IMR-90 (cell line): ENCODE measurements around the gene EMCN. TPM values are rescaled to one million over a fixed set of nuclear protein-coding genes. Genes with fewer than 3 reads are reported as not detected.
A peak's percentile ranks its signal among the peaks of the same experiment; 100 is the strongest.

ENCODE experiments used
- ATAC-seq: fragments of 200-7000 bp; cut with Tn5 transposase; 2 replicates; pipeline ENCODE4 v1.9.1; 2020; ENCODE audit warnings: low read depth, mild to moderate bottlenecking, moderate library complexity
- BruUV-seq: library from RNA; stranded (reverse); fragments of 400-500 nt; replicated peaks from 2 replicates; lab custom pipeline; 2021; lab: Mats Ljungman, UMichigan
- CTCF ChIA-PET: fragments of 300-600 bp; formaldehyde crosslinking; extraction: SDS; loops from one replicate; lab custom pipeline; 2021; ENCODE audit warnings: antibody characterized with exemption; lab: Yijun Ruan, JAX
- POLR2A ChIA-PET: fragments of 300-600 bp; sonication (Branson Sonifier 250); formaldehyde crosslinking; loops from one replicate; lab custom pipeline; 2022; ENCODE audit warnings: antibody characterized with exemption; ENCODE audit not compliant: unreplicated experiment; lab: Charles Lee
- DNase-seq: peaks from one replicate; pipeline ENCODE4 v3.0.0; 2013
- H2AFZ ChIP-seq: replicated peaks from 2 replicates; pipeline ENCODE3; 2013; ENCODE audit warnings: low read length, mild to moderate bottlenecking; ENCODE audit not compliant: poor library complexity
- H2AK5ac ChIP-seq: 2 replicates; pipeline ENCODE4 v1.6.1; 2013; ENCODE audit warnings: low read depth, low read length, inconsistent platforms
- H2AK9ac ChIP-seq: replicated peaks from 2 replicates; pipeline ENCODE3; 2013; ENCODE audit warnings: mild to moderate bottlenecking, low read depth, low read length, moderate library complexity; ENCODE audit not compliant: poor library complexity
- H2BK120ac ChIP-seq: 2 replicates; pipeline ENCODE4 v1.6.1; 2013; ENCODE audit warnings: low read depth, low read length, inconsistent platforms
- H2BK15ac ChIP-seq: 3 replicates; pipeline ENCODE4 v1.6.1; 2013; ENCODE audit warnings: low read depth, low read length, inconsistent platforms
- H2BK20ac ChIP-seq: 2 replicates; pipeline ENCODE4 v1.6.1; 2013; ENCODE audit warnings: low read depth, mild to moderate bottlenecking, inconsistent platforms, low read length, moderate library complexity
- H2BK5ac ChIP-seq: 2 replicates; pipeline ENCODE4 v1.6.1; 2013; ENCODE audit warnings: mild to moderate bottlenecking, low read depth, low read length, inconsistent platforms; ENCODE audit not compliant: poor library complexity, severe bottlenecking
- H3K14ac ChIP-seq: replicated peaks from 2 replicates; pipeline ENCODE4 v1.6.1; 2013; ENCODE audit warnings: low read depth, low read length, inconsistent platforms
- H3K18ac ChIP-seq: 2 replicates; pipeline ENCODE4 v1.6.1; 2013; ENCODE audit warnings: low read depth, low read length, control low read depth
- H3K23ac ChIP-seq: 2 replicates; pipeline ENCODE4 v1.6.1; 2013; ENCODE audit warnings: low read depth, low read length, inconsistent platforms
- H3K27ac ChIP-seq: 2 replicates; pipeline ENCODE4 v1.5.1; 2013; ENCODE audit warnings: mild to moderate bottlenecking, control low read depth, low read length; ENCODE audit not compliant: insufficient read depth
- H3K27me3 ChIP-seq: 2 replicates; pipeline ENCODE4 v1.6.1; 2013; ENCODE audit warnings: low read length; ENCODE audit not compliant: control insufficient read depth, insufficient read depth
- H3K36me3 ChIP-seq: 2 replicates; pipeline ENCODE4 v1.6.1; 2013; ENCODE audit warnings: low read length, mixed read lengths; ENCODE audit not compliant: control insufficient read depth, insufficient read depth
- H3K4ac ChIP-seq: 2 replicates; pipeline ENCODE4 v1.6.1; 2013; ENCODE audit warnings: low read depth, low read length, inconsistent platforms
- H3K4me1 ChIP-seq: 2 replicates; pipeline ENCODE4 v1.6.1; 2013; ENCODE audit warnings: low read length, mixed read lengths; ENCODE audit not compliant: control insufficient read depth, insufficient read depth
- H3K4me2 ChIP-seq: 2 replicates; pipeline ENCODE4 v1.6.1; 2013; ENCODE audit warnings: low read depth, mild to moderate bottlenecking, control low read depth, low read length, moderate library complexity
- H3K4me3 ChIP-seq: 2 replicates; pipeline ENCODE4 v1.5.1; 2013; ENCODE audit warnings: low read depth, mild to moderate bottlenecking, control low read depth, low read length, moderate library complexity; ENCODE audit not compliant: insufficient read depth
- H3K56ac ChIP-seq: 2 replicates; pipeline ENCODE4 v1.6.1; 2013; ENCODE audit warnings: low read length, inconsistent platforms; ENCODE audit not compliant: insufficient read depth; ENCODE audit errors: extremely low read depth
- H3K79me1 ChIP-seq, 2 experiments: 2 replicates each; pipeline ENCODE4 v1.6.1; 2013; ENCODE audit warnings: low read length in 2 of 2, inconsistent platforms in 1 of 2, low read depth in 1 of 2
- H3K9ac ChIP-seq: 2 replicates; pipeline ENCODE4 v1.6.1; 2013; ENCODE audit warnings: low read depth, low read length, control low read depth
- H3K9me1 ChIP-seq: 2 replicates; pipeline ENCODE4 v1.6.1; 2013; ENCODE audit warnings: low read length, inconsistent platforms; ENCODE audit not compliant: insufficient read depth
- H3K9me3 ChIP-seq: 2 replicates; pipeline ENCODE4 v1.6.1; 2013; ENCODE audit warnings: low read length; ENCODE audit not compliant: control insufficient read depth, insufficient read depth
- H4K20me1 ChIP-seq: 2 replicates; pipeline ENCODE4 v1.6.1; 2013; ENCODE audit warnings: low read length, inconsistent platforms; ENCODE audit not compliant: insufficient read depth
- H4K5ac ChIP-seq: 2 replicates; pipeline ENCODE4 v1.6.1; 2013; ENCODE audit warnings: mild to moderate bottlenecking, low read depth, low read length, control low read depth
- H4K8ac ChIP-seq, 2 experiments: 2 replicates each; pipeline ENCODE4 v1.6.1; 2013; ENCODE audit warnings: low read depth in 2 of 2, low read length in 2 of 2, control low read depth in 1 of 2, inconsistent platforms in 1 of 2
- H4K91ac ChIP-seq: 2 replicates; pipeline ENCODE4 v1.6.1; 2013; ENCODE audit warnings: low read depth, low read length, inconsistent platforms; ENCODE audit not compliant: insufficient read depth
- CEBPB ChIP-seq: IDR thresholded peaks from 2 replicates; pipeline ENCODE4 v1.6.1; 2012; ENCODE audit warnings: low read depth, low read length, improper control_type of control experiment
- FOS ChIP-seq: fragments of 150-350 bp; IDR thresholded peaks from 2 replicates; pipeline ENCODE4 v1.6.1; 2016; ENCODE audit warnings: low read depth, low read length
- WGBS, 2 experiments: methylation state at CpG; one replicate each; pipeline versions ENCODE4 v1.1.5 to v1.1.7; 2013; ENCODE audit warnings: missing lambda C conversion rate in 2 of 2; ENCODE audit not compliant: insufficient read length in 1 of 2; ENCODE audit errors: extremely low coverage in 2 of 2; 5-methylcytosine and 5-hydroxymethylcytosine counted together
- dilution Hi-C: fragments of 300-500 bp; cut with HindIII; formaldehyde crosslinking; loops from one replicate; pipeline ENCODE4 v1.14.3; 2018; ENCODE audit warnings: low sequenced_read_pairs; ENCODE audit not compliant: unreplicated experiment
- in situ Hi-C: fragments of 300-500 bp; cut with MboI; formaldehyde crosslinking; loops from 3 replicates; pipeline ENCODE4 v1.14.3; 2019; ENCODE audit warnings: low sequenced_read_pairs, inconsistent platforms, mixed read lengths
- intact Hi-C: fragments of 100-400 bp; cut with micrococcal nuclease; formaldehyde crosslinking; loops from 2 replicates; pipeline ENCODE4 v1.10.0; 2022
- polyA plus RNA-seq, 3 experiments: library from polyadenylated mRNA; depleted of rRNA; stranded (reverse); fragments of >200 nt; gene quantifications; 2 replicates each; pipeline ENCODE4 v1.2.3, GENCODE V29; 2012; ENCODE audit warnings: low replicate concordance in 1 of 3
- total RNA-seq: library from RNA; depleted of rRNA; stranded (reverse); fragments of >200 nt; gene quantifications from 2 replicates; pipeline ENCODE4 v1.2.3, GENCODE V29; 2012

The EMCN gene
- total and polyA plus RNA-seq, 2 of the 4 experiments (the other 2 are of a cell fraction) = not detected

GRCh38 chr4:100362366-100362765 lies 155.5 kb downstream of the EMCN start:
- peak; percentile 38 for ATAC-seq
- H4K91ac ChIP-seq = no peak overlapping the region
- no peak overlapping the region for H3K14ac ChIP-seq
- H3K9me1 ChIP-seq = no peaks in the 10 kb centered on the region
- no peak overlapping the region for H3K9ac ChIP-seq
- ChIA-PET POLR2A (no interaction called here), CTCF (no interaction called here)
- dilution Hi-C loops = no loop called here
- no peaks in the 10 kb centered on the region for H3K79me1 ChIP-seq
- TF ChIP-seq CEBPB (peak; percentile 78), FOS (no peak)
- H3K56ac ChIP-seq = no peak overlapping the region
- H2BK20ac ChIP-seq = no peak overlapping the region
- no peak overlapping the region for H3K18ac ChIP-seq
- intact Hi-C loops = no loop called here
- BruUV-seq = no TSS peak
- H2BK15ac ChIP-seq = no peak overlapping the region
- no peaks in the 10 kb centered on the region for H3K27me3 ChIP-seq
- no peak overlapping the region for H3K23ac ChIP-seq
- no peaks in the 10 kb centered on the region for H3K36me3 ChIP-seq
- no peak overlapping the region for H2AFZ ChIP-seq
- no peak overlapping the region for H3K4me3 ChIP-seq
- WGBS, 2 experiments = no CpG with 5 or more reads among the region's 1 CpG
- no peak overlapping the region for H3K4me2 ChIP-seq
- H4K20me1 ChIP-seq = no peaks in the 10 kb centered on the region
- no peak overlapping the region for H4K5ac ChIP-seq
- DNase-seq = peak; percentile 73
- H2AK5ac ChIP-seq = no peak overlapping the region
- peaks cover 7% of the 10 kb centered on the region; the same call in 1 of the 2 replicates for H3K4me1 ChIP-seq
- H3K4ac ChIP-seq = no peak overlapping the region
- H4K8ac ChIP-seq = no peak overlapping the region; a peak in 1 of 4 replicates
- no peak overlapping the region for H2BK120ac ChIP-seq
- no peak overlapping the region for H2BK5ac ChIP-seq
- in situ Hi-C loops = no loop called here
- H3K27ac ChIP-seq = no peak overlapping the region
- H3K9me3 ChIP-seq = no peaks in the 10 kb centered on the region
- H2AK9ac ChIP-seq = no peak overlapping the region
